Measurements from ENCODE around the gene CD300E. TPM values are rescaled to one million over a fixed set of nuclear protein-coding genes. Genes with fewer than 3 reads are reported as not detected.
A peak's percentile ranks its signal among the peaks of the same experiment; 100 is the strongest.

The CD300E gene
- total and polyA plus RNA-seq, 8 donors: 0.24 to 28.7 (median 0.46) TPM

GRCh38 chr17:74646231-74646630 is 22.7 kb upstream of the CD300E start:
- intact Hi-C loops (cut with DNase I): no loop called here
- TF ChIP-seq, protein P1, sequence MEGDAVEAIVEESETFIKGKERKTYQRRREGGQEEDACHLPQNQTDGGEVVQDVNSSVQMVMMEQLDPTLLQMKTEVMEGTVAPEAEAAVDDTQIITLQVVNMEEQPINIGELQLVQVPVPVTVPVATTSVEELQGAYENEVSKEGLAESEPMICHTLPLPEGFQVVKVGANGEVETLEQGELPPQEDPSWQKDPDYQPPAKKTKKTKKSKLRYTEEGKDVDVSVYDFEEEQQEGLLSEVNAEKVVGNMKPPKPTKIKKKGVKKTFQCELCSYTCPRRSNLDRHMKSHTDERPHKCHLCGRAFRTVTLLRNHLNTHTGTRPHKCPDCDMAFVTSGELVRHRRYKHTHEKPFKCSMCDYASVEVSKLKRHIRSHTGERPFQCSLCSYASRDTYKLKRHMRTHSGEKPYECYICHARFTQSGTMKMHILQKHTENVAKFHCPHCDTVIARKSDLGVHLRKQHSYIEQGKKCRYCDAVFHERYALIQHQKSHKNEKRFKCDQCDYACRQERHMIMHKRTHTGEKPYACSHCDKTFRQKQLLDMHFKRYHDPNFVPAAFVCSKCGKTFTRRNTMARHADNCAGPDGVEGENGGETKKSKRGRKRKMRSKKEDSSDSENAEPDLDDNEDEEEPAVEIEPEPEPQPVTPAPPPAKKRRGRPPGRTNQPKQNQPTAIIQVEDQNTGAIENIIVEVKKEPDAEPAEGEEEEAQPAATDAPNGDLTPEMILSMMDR (IDR thresholded peaks at IDR 0.05): no peak
- H3K36me3 ChIP-seq: no peaks in the 10 kb centered on the region
- H3K4me3 ChIP-seq: no peak overlapping the region
- peaks cover 0 to 10% of the 10 kb centered on the region in 2 donors for H3K4me1 ChIP-seq
- DNase-seq: no peak
- peaks cover 0 to 60% of the 10 kb centered on the region in 2 donors for H3K27me3 ChIP-seq
- H3K27ac ChIP-seq: no peak overlapping the region
- peak; percentile 58 for ATAC-seq
- no peaks in the 10 kb centered on the region for H3K9me3 ChIP-seq

DNA sequence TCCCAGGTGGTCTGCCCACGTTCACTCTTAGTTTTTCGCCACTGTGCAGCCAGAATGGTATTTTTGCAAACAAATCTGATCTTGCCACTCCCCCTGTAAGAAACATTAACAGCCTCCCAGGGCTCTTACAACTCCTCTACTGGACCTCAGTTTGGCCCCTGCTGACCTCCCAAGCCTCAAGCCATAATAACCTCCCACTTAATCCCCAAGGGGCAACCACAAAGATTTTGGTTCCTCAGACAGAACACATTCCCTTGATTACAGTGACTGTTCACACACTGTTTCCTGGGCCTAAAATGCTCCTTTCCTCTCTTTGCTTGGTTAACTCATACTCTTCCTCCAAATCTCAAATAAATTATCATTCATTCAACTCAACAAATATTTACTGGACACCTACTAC is 21.5 kb upstream of the CD300E start:
- Histone ChIP-seq H3K36me3 (no peaks in the 10 kb centered on the region), H3K27ac (no peak overlapping the region), H3K4me3 (no peak overlapping the region), H3K9me3 (no peaks in the 10 kb centered on the region), H3K27me3 (peaks cover 0 to 58% of the 10 kb centered on the region in 2 donors), H3K4me1 (peaks cover 0 to 23% of the 10 kb centered on the region in 2 donors)
- no peak for DNase-seq
- TF ChIP-seq, protein P1 (IDR thresholded peaks at IDR 0.05): no peak
- ATAC-seq: no peak
- intact Hi-C loops (cut with DNase I): no loop called here

GRCh38 chr17:74644419-74644818 is 20.9 kb upstream of the CD300E start:
- TF ChIP-seq, protein P1 (IDR thresholded peaks at IDR 0.05): no peak
- intact Hi-C loops (cut with DNase I): no loop called here
- no peaks in the 10 kb centered on the region for H3K9me3 ChIP-seq
- no peak for DNase-seq
- H3K27me3 ChIP-seq: peaks cover 0 to 57% of the 10 kb centered on the region in 2 donors
- H3K4me1 ChIP-seq: peaks cover 0 to 28% of the 10 kb centered on the region in 2 donors
- no peak for ATAC-seq
- H3K36me3 ChIP-seq: no peaks in the 10 kb centered on the region
- H3K27ac ChIP-seq: no peak overlapping the region
- H3K4me3 ChIP-seq: no peak overlapping the region

GRCh38 chr17:74643826-74644225 is 20.3 kb upstream of the CD300E start:
- Histone ChIP-seq H3K4me3 (no peak overlapping the region), H3K36me3 (no peaks in the 10 kb centered on the region), H3K27me3 (peaks cover 0 to 53% of the 10 kb centered on the region in 2 donors), H3K27ac (no peak overlapping the region), H3K4me1 (peaks cover 0 to 34% of the 10 kb centered on the region in 2 donors), H3K9me3 (no peaks in the 10 kb centered on the region)
- DNase-seq: no peak
- TF ChIP-seq, protein P1 (IDR thresholded peaks at IDR 0.05): no peak
- intact Hi-C loops (cut with DNase I): no loop called here
- ATAC-seq: no peak

GRCh38 chr17:74642995-74643394 is 19.5 kb upstream of the CD300E start:
- intact Hi-C loops (cut with DNase I): no loop called here
- DNase-seq (no peak), ATAC-seq (no peak)
- Histone ChIP-seq H3K27me3 (peaks cover 0 to 53% of the 10 kb centered on the region in 2 donors), H3K36me3 (no peaks in the 10 kb centered on the region), H3K4me3 (no peak overlapping the region), H3K4me1 (peaks cover 0 to 42% of the 10 kb centered on the region in 2 donors), H3K9me3 (no peaks in the 10 kb centered on the region), H3K27ac (no peak overlapping the region)
- TF ChIP-seq, protein P1 (IDR thresholded peaks at IDR 0.05): no peak
